Ecto neural progenitor cell (in vitro differentiated cells): Measurements from ENCODE around the gene CACNA1D.
"Not testable (repeated sequence)": the region's sequence is repeated elsewhere in the genome, so short reads cannot be mapped to it uniquely, and the experiment has no call there.

Experiments
- DNase-seq: peaks from one replicate; pipeline ENCODE4 v3.0.0-alpha.2; 2018; ENCODE audit warnings: low spot score

CACNA1D gene

DNA sequence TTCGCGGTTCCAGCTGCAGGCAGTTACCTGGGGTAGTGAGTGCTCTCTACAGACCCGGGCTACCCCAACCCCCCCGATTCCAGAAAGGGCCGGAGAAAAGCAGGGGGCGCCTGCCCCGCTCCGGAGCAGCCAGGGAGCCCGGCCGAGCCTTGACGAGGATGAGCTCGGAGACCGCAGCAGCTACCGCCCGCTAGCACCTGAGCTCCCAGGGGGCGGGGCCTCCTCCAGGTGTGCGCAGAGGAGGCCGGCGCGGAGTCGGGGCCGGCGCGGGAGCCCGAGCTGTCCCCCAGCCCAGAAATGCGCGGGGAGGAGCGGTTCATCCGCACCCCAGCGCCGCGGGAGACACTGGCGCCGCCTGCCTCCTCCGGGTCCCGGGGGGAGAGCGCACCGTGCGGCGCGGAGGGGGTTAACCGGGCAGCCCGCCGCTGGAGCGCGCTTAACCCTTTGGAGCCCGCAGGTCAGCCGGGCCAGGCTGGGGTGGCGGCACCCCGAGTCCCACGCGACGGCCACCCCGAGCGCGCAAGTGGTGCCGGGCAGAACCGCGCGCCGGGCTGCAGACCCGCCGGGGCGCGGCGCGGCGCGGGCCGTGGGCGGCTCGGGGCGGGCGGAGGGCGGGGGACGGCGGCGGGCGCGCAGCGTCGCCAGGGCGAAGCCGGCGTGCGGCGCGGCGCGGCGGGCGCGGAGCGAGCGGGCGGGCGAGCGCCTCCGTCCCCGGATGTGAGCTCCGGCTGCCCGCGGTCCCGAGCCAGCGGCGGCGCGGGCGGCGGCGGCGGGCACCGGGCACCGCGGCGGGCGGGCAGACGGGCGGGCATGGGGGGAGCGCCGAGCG is at the start of gene CACNA1D:
CACNA1D (plus strand) TSS at position 649 of the 829 bp plus-strand sequence. CDS start 556 bp downstream, outside the sequence.
- DNase-seq: peak; percentile 63

GRCh38 chr3:53457068-53457467 is 37.3 kb upstream of the CACNA1D start:
- no peak for DNase-seq

DNA sequence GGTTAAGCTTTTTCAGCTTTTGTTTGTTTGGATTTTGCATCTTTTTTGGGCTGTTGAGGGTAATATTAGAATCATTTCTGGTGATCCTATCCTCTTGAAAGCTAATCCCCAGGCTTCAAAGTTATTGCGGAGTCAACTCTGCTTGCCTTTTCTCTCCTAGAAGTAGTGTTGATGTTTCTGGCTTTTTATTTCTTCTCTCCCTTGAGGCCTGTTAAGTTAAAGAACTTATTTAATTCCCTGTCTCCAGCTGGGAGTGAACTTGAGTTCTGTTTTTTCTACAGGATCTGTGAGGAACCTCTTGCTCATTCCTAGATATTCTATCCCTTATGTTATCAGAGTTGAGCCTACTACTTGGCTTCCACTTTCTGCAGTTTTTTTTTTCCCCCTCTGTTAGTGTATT is 34.1 kb upstream of the CACNA1D start:
- DNase-seq: no peak

DNA sequence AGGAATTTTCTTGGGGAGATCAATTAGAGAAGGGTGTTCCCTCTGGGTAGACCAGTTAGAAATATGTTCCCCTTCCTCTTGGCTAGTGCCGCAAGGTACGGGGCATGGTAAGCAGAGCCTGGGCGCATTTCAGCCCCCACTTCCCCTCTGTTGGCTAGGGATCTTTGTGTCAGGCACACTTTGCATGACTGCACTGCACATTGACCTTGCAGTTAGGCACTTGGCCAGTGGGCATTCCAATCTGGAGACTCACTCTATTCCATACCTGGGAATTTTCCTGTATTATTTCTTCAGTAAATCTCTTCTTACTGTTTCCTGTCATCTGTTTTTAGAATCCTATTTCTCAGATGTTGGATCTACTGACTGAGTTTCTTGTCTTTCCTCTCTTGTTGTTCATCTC is 30.0 kb upstream of the CACNA1D start:
- no peak for DNase-seq

DNA sequence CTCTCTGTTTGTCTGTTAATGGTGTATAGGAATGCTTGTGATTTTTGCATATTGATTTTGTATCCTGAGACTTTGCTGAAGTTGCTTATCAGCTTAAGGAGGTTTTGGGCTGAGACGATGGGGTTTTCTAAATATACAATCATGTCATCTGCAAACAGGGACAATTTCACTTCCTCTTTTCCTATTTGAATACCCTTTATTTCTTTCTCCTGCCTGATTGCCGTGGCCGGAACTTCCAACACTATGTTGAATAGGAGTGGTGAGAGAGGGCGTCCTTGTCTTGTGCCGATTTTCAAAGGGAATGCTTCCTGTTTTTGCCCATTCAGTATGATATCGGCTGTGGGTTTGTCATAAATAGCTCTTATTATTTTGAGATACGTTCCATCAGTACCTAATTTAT is 24.7 kb upstream of the CACNA1D start:
- DNase-seq: not testable (repeated sequence)

GRCh38 chr3:53473422-53473821 is 21.0 kb upstream of the CACNA1D start:
- no peak for DNase-seq

GRCh38 chr3:53476372-53476771 is 18.0 kb upstream of the CACNA1D start:
- DNase-seq: not testable (repeated sequence)

- not testable (repeated sequence) for DNase-seq
Observed at GRCh38 chr3:53477689-53478088, 16.7 kb upstream of the CACNA1D start.

DNA sequence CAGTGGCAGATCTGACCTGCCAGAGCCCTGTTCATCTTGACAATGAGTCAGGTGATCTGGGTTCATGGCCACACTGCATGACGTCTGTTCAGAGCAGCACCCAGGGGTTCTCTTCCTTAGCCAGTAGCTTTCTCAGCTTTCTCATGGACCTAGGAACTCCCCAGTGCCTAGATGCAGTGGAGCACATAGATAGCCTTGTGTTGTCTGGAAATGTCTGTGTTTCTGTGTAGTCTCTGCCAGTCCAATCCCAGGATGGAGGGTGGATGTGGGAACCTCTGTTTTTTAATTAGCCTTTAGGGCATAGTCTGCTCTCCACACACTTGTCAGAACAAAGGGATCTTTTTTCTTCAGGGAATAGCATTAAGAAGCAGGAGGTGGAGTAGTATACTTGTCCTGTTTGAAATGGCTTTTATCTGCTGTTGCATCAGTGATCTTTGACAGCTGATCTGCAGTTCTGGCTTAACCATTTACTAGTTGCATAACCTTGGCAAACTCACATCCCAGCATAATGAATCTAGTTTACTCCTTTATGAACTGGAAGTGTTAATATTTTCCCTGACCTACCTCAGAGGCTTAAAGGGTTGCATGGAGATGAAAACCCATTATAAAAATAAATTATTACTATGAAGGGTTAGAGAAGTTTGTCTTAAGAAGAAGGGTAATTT is 16.1 kb upstream of the CACNA1D start:
- DNase-seq: no peak

DNA sequence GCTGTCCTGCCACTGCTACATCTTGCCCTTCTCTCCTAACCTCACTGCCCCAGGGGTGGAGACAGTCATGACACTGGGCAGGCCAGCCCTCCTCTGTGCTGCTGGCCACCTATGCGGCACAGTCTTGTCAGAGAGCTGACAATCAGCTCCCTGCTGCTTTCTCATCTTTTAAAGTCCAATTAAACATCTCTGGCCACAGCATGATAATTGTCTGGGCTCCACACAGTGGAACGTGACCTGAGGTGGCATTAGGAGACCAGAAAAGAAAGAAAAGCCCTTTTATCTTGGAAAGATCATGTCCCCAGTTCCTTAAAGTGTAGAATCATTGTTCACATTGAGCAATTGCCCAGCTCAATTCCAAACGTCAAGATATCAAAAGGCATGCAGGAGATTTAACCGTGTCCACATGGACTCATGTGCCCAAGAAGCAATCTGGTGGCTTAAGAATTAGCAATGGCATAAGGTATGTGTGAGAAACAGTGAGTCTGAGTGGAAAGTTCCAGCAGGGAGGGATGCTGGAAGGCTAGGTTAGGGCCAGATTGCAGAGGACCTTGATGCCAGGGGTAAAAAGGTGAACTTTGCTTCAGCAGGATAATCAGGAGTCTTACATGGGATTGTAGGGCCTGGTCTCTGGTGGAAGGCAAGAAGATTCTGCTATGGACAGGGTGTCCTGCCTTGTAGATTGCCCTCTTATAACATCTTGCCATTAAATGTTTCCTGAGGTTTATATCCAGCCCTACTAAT is 15.3 kb upstream of the CACNA1D start:
- no peak for DNase-seq

GRCh38 chr3:53482227-53482626 is 12.2 kb upstream of the CACNA1D start:
- DNase-seq: no peak

GRCh38 chr3:53483821-53484220 is 10.6 kb upstream of the CACNA1D start:
- DNase-seq: no peak

DNA sequence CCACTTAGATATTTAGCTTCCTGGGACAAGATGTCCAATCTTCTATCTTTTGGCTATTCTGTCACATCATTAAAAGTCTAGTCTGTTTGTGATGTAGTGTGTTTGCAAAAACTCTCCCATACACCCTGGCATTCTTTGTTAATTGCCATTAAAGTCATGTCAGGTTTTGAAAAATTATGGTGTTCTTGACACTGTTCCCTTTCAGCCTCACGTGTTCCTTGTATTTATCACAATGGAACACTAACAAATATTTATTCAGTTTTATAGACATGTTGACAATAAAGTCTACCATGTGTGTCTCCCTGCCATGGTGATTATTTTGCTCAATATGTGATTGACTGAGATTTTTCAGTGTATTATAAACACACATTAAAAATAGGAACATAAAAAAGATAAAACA is 9.4 kb upstream of the CACNA1D start:
- DNase-seq: no peak

GRCh38 chr3:53485675-53486403 is 8.6 kb upstream of the CACNA1D start:
- DNase-seq: no peak

DNA sequence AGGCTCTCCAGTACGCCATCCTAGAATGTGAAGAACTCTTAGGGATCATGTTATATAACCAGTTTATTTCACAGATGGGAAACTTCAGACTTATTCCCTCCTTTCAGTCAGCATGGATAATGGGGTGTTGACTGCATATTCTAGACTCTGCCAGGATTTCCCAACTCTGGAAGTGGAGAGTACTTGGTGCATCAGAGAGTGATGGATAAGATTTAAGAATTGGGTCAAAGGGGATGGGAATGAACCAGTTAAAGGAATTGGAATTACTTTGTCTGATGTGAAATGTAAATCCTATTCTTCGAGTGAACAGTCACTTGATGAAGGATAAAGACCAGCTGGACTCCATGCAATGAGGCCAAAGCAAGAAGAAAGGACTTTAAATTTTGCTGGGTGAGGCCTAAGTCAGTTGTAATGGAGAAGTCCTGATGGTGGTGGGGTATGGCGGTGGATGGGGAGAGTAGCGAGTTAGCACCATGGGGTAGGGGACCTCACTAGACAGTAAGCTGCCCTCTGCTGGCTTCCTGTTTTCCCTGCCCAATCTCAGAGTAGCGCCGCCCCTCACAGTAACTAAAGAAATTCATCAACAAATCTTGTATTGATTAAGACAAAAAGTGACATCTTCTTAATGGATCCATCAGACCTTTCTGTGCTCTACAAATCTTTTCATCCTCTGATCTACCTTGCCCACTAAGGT is 7.3 kb upstream of the CACNA1D start:
- DNase-seq: no peak

GRCh38 chr3:53489386-53489785 is 5.0 kb upstream of the CACNA1D start:
- DNase-seq: peak; percentile 31

- DNase-seq: peak; percentile 37
Observed at GRCh38 chr3:53489787-53490458, 4.5 kb upstream of the CACNA1D start.

DNA sequence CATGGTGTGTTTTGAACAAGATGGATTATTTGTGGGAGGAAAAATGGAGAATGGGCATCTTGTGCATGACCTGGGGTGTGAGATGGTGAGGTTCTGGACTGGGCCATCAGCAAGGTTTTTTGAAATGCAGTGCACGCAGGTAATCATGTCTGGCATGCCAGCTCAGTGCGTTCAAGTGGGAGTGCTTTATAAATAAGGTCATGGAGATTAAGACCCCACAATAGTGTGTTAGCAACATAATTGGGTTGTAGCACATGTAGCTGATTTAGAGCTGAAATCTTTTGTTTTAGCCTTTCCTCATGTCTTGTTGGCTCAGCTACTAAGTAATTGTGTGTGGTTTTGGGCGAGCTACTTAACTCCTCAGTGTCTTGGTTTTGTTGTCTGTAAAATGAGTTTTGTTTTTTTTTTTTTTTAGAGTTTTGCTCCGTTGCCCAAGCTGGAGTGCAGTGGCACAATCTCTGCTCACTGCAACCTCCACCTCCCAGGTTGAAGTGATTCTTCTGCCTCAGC is 3.9 kb upstream of the CACNA1D start:
- DNase-seq: peak; percentile 11

- DNase-seq: peak; percentile 13
Observed at GRCh38 chr3:53491276-53491675, 3.1 kb upstream of the CACNA1D start.

GRCh38 chr3:53493595-53493962 is 832 bp upstream of the CACNA1D start:
- DNase-seq: no peak

- DNase-seq: peak; percentile 51
Observed at GRCh38 chr3:53495146-53495519, 722 bp downstream of the CACNA1D start.
